Measurements from ENCODE around the gene POLR3E. TPM values are rescaled to one million over a fixed set of nuclear protein-coding genes. Genes with fewer than 3 reads are reported as not detected.
"Not testable (repeated sequence)": the region's sequence is repeated elsewhere in the genome, so short reads cannot be mapped to it uniquely, and the experiment has no call there.

POLR3E gene
- total RNA-seq, 1 donor from 2014 or later: 23.6 TPM

- no peak for DNase-seq
Measured at GRCh38 chr16:22293137-22294106, 3.8 kb upstream of the POLR3E start.

DNA sequence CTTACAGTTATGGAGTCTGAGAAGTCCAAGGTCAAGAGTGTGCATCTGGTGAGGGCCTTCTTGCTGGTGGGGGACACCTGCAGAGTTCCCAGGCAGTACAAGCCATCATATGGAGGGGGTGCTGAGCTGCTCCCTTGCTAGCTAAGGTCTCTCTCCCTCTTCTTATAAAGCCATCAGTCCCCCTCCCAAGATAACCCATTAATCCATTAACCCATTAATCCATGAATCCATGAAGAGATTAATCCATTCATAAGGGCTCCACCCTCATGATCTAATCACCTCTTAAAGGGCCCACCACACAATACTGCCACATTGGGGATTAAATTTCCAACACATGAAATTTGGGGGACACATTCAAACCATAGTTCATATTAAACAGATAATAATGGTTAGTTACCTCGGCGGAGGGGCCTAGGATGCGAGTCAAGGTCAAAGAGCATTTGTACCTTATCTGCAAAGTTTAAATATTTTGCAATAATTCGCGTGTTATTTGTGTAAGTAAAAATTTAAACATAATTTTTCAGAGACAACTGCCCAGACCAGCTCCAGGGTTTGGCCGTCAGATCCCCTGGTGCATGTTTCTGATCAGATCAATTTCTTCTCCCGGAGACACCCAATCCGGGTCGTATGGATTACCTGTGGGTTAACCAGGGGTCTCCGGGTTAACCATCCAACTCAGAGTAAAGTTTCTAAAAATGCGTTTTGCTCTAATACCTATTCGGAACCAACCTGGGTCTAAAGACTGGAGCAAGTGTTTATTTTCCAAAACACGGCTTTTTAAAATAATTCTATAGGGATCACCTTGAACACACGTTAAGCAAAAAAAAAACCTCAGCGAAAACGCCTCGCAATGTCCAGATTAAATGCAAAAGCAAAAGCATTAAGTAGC is 740 bp upstream of the POLR3E start:
- peak; percentile 33 for DNase-seq

DNA sequence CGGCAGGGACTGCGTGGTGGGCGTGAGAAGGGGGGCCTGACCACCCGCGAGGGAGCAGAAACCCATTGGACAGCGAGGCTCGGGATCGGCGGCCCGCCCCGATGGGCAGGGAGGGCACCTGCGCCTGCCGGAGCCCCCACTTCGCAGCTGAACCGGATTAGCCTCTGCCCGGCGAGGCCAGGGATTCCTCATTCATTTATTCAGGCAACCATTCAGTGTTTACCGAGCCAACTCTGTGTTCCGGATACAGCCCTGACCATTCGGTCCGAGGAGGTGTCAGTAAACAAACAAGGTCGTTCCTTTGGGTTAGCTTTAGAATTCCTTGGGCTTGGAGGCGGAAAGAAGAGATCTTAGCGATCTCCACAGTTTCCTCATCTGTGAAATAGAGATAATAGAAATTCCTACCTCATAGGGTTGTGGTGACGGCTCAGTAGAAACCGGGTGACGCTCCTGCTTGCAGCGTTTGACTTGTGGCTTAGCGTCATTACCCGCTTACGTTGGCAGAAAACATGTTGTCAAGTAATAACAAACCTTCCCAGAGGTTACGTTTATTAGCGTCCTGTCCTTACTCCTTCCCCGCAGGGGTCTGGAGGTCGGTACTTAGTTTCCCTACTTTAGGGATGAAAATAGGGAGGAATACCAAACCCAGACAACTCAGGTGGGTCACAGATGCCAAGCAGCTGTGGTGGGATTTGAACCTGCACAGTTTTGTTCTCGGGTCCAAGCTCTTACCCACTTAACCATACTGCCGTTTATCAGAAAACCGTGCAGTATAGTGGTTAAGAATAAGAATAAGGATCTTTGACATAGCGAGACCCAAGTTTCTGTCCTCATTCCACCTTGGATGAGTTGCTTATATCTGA is 893 bp downstream of the POLR3E start:
- peak; percentile 77 for DNase-seq

DNA sequence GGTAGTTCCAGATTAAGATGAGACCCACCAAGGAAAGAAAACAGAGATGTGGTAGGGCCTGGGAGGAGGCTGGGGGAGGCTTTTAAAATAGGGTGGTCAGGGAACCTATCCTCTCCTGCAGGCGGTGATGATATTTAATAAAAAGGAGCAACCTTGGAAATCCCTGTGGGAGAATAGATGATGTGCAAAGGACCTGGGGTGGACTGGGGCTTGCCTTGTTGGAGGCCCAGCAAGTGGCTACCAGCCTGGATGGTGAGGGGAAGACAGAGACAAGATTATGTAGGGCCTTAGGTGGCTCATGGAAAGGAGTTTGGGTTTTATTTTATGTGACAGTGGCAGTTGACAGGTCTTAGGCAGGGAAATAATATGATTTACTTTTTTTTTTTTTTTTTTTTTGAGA is 1.8 kb downstream of the POLR3E start:
- no peak for DNase-seq

DNA sequence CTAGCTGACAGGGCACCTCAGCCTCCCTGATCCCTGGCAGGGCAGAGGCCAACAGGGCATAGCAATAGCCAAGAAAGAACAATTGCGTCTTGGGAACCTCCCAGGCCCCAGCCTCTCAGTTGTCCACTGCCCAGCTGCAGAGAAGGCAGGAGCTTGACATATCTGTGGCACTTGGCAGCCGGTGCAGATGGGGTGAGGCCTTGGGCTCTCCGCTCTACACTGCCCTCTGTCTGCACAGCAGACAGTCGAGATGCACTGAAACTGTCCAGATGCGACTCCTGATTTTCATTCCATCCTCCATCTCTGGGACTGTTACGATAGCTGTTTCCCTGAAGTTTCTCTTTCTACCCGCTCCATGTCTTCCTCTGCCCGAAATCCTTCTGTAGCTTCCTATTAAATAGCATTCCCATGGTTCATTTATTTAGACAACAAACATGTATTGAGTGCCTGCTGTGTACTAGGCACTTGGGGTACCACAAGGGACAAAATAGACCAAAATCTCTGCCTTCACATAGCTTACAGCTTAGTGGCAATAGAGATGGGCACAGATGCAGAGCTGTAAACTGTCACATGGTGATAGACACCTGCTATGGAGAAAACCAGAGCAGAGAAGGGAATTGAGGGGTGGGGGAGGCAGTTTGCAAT is 3.3 kb downstream of the POLR3E start:
- DNase-seq: no peak

GRCh38 chr16:22301423-22301822 is 4.2 kb downstream of the POLR3E start:
- not testable (repeated sequence) for DNase-seq

DNA sequence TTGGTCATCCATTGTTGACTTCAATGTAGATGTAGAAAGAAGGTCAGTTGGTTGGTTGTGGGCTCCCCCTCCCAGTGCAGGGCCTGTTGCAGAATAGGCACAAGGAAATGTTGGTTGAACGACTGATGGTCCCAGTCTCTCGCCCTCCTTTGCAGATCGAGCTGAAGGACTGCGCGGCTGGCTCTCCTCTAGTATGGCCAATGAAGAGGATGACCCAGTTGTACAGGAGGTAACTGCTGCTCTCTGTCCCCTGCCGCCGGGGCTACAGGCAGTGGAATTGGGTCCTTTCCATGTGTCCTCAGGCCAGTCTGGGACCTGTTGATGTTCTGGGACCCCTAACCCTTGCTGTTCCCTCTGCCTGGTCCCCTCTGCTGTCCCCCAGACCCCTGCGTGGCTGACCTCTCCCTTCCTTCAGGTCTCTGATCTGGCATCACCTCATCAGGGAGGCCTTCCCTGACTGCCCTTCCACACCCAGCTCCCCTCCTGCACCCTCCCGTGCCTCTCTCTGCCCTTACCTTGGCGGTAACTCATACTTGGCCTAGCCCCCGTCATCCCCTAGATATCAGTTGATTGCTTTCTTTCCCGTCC is 5.7 kb downstream of the POLR3E start:
- DNase-seq: no peak

- DNase-seq: no peak
Measured at GRCh38 chr16:22304411-22304810, 7.2 kb downstream of the POLR3E start.

GRCh38 chr16:22306788-22307187 is 9.6 kb downstream of the POLR3E start:
- no peak for DNase-seq

DNA sequence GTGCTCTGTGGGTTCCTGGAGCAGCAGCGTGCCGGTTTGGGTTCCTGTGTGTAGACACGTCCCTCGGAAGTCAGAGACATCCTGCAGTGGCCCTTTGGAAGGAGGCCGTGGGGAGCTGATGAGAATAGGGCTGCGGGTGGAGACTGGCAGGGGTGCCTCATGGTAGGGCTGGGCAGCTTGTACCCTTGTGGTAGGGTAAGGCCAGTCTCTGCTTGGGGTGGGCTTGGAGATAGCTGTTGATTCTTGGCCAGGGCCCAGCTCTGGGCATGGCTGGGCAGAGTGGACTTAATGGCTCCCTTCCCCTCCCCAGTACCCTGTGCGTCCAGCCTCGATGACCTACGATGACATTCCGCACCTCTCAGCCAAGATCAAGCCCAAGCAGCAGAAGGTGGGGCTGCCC is 10.6 kb downstream of the POLR3E start:
- no peak for DNase-seq

GRCh38 chr16:22308824-22309520 is 11.8 kb downstream of the POLR3E start:
- DNase-seq: no peak

- DNase-seq: no peak
Measured at GRCh38 chr16:22311520-22311919, 14.3 kb downstream of the POLR3E start.

DNA sequence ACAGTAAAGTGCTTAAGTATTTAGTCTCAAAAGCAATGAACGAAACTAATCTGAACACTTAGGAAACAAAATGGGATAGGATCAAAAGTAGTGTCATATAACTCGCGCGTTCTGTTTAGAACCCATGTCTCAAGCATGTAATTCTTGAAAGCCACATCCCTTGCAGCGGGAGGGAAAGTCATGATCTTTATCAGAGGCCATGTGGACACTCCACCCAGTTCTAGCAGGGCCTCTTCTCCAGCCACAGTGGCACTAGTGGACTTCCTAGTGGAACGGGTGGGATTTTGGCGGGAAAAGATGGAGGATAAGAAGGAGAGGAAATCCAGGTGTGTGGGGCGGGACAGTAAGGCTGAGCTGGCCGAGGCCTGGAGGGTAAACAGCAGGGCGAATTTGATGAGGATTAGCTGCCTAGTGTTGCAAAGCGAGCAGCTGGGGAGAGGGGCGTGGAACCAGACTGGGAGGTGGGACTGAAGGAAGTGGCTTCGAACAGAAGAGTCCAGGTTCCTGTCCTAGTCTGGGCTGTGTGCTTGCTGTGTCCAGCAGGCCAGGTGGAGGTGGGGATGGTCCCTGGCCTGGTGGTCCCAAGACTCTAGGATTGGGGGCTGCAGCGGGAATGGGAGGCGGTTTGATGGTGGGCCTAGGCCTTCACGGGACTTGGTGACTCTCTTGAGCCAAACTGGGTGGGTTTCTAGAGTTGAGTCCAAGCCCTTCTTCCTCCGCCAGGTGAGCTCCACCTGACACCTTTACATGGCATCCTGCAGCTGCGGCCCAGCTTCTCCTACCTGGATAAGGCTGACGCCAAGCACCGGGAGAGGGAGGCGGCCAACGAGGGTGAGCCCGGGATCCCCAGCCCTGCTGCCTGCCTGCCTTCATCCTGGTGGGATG is 15.9 kb downstream of the POLR3E start:
- DNase-seq: no peak

DNA sequence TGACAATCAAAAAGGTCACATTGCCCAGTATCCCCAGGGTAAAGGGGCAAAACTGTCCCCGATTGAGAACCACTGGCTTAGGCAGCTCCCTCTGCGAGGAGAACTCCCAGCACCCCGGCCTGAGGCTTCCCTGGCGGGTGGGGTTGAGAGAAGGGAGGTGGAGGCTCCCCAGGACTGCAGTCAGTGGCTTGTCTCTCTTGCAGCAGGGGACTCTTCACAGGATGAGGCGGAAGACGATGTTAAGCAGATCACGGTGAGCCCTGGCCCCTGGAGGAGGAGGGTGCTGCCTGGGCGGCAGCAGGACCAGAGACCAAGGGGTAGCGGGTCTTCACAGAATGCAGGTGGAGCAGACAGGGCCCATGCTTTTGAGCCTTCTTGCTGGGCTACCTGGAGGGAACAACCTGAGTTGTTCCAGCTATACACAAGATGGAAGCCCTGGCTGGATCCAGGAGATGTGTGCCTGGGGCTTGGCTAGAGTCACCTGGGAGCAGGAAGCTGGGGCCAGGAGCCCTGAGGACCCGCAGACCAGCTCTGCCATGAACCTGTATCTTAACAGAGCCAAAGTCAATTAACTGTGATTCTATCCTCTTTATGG is 16.8 kb downstream of the POLR3E start:
- no peak for DNase-seq

DNA sequence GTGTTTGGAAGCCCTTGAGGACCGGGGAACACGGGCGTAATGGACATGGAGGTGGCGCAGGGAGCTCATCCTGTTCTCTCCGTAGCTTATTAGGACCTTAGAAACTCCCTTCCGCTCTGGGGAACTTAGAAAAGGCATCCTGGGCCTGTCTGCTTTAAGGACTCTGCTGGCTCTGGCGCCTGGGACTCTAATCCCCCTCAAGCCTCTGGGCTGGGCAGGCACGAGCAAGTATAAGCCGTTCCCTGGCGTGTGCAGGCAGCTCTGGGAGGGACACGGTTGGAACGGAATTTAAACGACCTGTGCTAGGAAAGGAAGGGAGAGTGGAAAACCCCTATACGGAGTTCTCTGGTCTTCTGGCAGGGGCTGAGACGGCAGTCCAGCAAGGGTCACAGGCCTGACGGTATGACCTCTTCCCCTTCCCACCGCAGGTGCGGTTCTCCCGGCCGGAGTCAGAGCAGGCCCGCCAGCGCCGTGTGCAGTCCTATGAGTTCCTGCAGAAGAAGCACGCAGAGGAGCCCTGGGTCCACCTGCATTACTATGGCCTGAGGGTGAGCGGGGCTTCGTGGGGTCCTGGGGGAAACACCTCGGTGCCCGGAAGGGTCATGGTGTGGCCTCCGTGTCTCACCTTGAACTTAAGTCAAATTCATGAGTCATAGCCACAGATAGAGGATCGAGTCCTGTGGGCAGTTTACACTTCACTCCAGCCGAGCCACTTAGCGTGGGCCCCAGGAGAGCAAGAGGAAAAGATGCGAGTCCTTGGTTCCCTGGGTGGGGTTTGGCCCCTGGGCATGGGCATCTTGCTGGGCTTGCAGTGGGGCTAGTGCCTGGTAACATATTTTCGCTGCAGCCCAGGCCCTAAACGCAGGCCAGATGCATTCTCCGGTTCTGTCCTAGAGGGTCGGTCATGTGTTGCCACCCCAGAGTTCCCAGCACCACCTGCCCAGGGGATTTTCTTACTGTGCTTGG is 17.7 kb downstream of the POLR3E start:
- DNase-seq: no peak

- no peak for DNase-seq
Measured at GRCh38 chr16:22315979-22316378, 18.8 kb downstream of the POLR3E start.

DNA sequence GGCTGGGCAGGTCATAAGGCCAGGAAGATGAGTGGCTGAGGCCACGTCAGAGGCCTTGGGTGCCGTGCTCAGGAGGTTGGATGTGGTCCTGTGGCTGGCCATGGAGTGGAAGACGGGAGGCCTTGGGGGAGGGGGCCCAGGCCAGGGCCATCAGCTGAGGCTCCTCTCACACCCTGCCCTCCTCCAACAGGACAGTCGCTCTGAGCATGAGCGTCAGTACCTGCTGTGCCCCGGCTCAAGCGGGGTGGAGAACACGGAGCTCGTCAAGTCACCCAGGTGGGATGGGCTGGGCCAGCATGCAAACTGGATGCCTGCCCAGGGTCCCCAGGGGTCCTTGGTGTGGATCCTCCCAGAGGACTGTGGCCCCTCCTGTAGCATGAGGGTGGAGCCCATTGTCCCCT is 19.2 kb downstream of the POLR3E start:
- no peak for DNase-seq

- no peak for DNase-seq
Measured at GRCh38 chr16:22317001-22317530, 19.9 kb downstream of the POLR3E start.

Data from skin of body (tissue), 2 donors.